Fibroblast of lung (primary cell): Measurements from ENCODE around the gene NCOR1. TPM values are rescaled to one million over a fixed set of nuclear protein-coding genes. Genes with fewer than 3 reads are reported as not detected.

Experiments used
- DNase-seq, 2 donors: peaks; one replicate each; pipeline versions ENCODE4 v3.0.0 to v3.0.0-alpha.2; 2010; ENCODE audit warnings: low read depth in 2 of 2
- H2AFZ ChIP-seq: 2 replicates; pipeline ENCODE4 v1.5.1; 2012; ENCODE audit warnings: low read length, control low read depth, inconsistent platforms
- H3K27ac ChIP-seq: 2 replicates; pipeline ENCODE4 v1.5.1; 2011; ENCODE audit warnings: low read length, control low read depth; ENCODE audit not compliant: insufficient read depth
- H3K27me3 ChIP-seq: 2 replicates; pipeline ENCODE4 v1.5.1; 2011; ENCODE audit warnings: mild to moderate bottlenecking, low read length; ENCODE audit not compliant: control insufficient read depth, insufficient read depth
- H3K36me3 ChIP-seq: 2 replicates; pipeline ENCODE4 v1.5.1; 2011; ENCODE audit warnings: low read length; ENCODE audit not compliant: control insufficient read depth, insufficient read depth
- H3K4me1 ChIP-seq: 2 replicates; pipeline ENCODE4 v1.5.1; 2011; ENCODE audit warnings: low read length; ENCODE audit not compliant: control insufficient read depth, insufficient read depth; ENCODE audit errors: extremely low read depth
- H3K4me2 ChIP-seq: 2 replicates; pipeline ENCODE4 v1.5.1; 2011; ENCODE audit warnings: low read length, control low read depth; ENCODE audit not compliant: insufficient read depth; ENCODE audit errors: extremely low read depth
- H3K4me3 ChIP-seq, 4 experiments: fragments of 200-600 bp in 1 of 4; sonication (generic) in 1 of 4; replicated peaks in 1 of 4; 2 replicates each; pipeline ENCODE4 v1.5.1; 2011 to 2016; ENCODE audit warnings: low read length in 4 of 4, low read depth in 3 of 4, mild to moderate bottlenecking in 3 of 4, control low read depth in 2 of 4, inconsistent platforms in 1 of 4, mixed read lengths in 1 of 4; ENCODE audit not compliant: insufficient read depth in 1 of 4; ENCODE audit errors: control extremely low read depth in 1 of 4
- H3K79me2 ChIP-seq: 2 replicates; pipeline ENCODE4 v1.5.1; 2012; ENCODE audit warnings: mild to moderate bottlenecking, low read length, inconsistent platforms; ENCODE audit not compliant: control insufficient read depth, insufficient read depth
- H3K9ac ChIP-seq: 2 replicates; pipeline ENCODE4 v1.5.1; 2011; ENCODE audit warnings: mild to moderate bottlenecking, low read length, control low read depth; ENCODE audit not compliant: insufficient read depth
- H3K9me3 ChIP-seq: 2 replicates; pipeline ENCODE4 v1.5.1; 2012; ENCODE audit warnings: low read depth, low read length; ENCODE audit not compliant: control insufficient read depth, insufficient read depth
- H4K20me1 ChIP-seq: 2 replicates; pipeline ENCODE4 v1.5.1; 2011; ENCODE audit warnings: low read length; ENCODE audit not compliant: control insufficient read depth, insufficient read depth; ENCODE audit errors: extremely low read depth
- EZH2 ChIP-seq: IDR thresholded peaks from 2 replicates; pipeline ENCODE4 v1.5.1; 2012; ENCODE audit warnings: low read length, control low read depth, mild to moderate bottlenecking; ENCODE audit errors: missing control alignments
- polyA plus RNA-seq, 2 donors: library from polyadenylated mRNA; depleted of rRNA in 1 of 2; stranded (reverse) in 1 of 2; unstranded in 1 of 2; fragments of >200 nt; gene quantifications; 2 replicates each; pipeline ENCODE4 v1.2.1, GENCODE V29; 2011 to 2012; ENCODE audit warnings: missing spikeins in 1 of 2
- total RNA-seq: library from RNA; depleted of rRNA; stranded (reverse); fragments of >200 nt; gene quantifications from 2 replicates; pipeline ENCODE4 v1.2.1, GENCODE V29; 2014
- TF ChIP-seq, protein P1 (sequence below), 2 donors: IDR thresholded peaks in 1 of 2; conservative IDR thresholded peaks in 1 of 2; 1 replicate in 1 of 2; 2 replicates in 1 of 2; pipeline ENCODE4 v1.5.1; 2011 to 2012; ENCODE audit warnings: low read length in 2 of 2, control low read depth in 1 of 2, inconsistent platforms in 1 of 2, low read depth in 1 of 2, mild to moderate bottlenecking in 1 of 2

The NCOR1 gene
- total and polyA plus RNA-seq, 2 donors (not counting 1 experiment from before 2014, with no cell fraction given), result 67.6 to 106 TPM

DNA sequence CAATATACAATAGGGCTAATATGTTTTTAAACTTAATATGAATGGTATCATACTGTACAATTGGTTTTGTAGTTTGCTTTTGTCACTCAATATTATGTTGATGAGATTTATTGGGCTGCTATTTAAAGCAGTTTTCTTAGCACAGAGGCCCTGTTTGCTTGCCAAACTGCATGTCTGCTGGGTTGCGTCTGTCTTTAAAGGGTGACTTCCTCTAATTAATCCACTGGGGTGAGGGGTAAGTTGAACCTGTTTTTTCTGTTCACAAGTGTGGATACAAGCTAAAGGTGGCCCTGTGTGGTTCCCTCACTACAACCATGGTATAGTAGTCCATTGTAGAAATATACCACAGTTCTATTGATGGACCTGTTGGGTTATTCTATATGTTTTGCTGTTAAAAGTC, 196.0 kb downstream of the NCOR1 start:
- H4K20me1 ChIP-seq, result no peaks in the 10 kb centered on the region
- H3K9ac ChIP-seq, result no peak overlapping the region
- H2AFZ ChIP-seq, result no peak overlapping the region
- no peak overlapping the region for H3K4me2 ChIP-seq
- TF ChIP-seq EZH2, result no peak
- TF ChIP-seq, protein P1, sequence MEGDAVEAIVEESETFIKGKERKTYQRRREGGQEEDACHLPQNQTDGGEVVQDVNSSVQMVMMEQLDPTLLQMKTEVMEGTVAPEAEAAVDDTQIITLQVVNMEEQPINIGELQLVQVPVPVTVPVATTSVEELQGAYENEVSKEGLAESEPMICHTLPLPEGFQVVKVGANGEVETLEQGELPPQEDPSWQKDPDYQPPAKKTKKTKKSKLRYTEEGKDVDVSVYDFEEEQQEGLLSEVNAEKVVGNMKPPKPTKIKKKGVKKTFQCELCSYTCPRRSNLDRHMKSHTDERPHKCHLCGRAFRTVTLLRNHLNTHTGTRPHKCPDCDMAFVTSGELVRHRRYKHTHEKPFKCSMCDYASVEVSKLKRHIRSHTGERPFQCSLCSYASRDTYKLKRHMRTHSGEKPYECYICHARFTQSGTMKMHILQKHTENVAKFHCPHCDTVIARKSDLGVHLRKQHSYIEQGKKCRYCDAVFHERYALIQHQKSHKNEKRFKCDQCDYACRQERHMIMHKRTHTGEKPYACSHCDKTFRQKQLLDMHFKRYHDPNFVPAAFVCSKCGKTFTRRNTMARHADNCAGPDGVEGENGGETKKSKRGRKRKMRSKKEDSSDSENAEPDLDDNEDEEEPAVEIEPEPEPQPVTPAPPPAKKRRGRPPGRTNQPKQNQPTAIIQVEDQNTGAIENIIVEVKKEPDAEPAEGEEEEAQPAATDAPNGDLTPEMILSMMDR (conservative IDR thresholded peaks at IDR 0.05 in 1 of 2, IDR thresholded peaks at IDR 0.05 in 1 of 2; ENCODE audit: low read depth in 1 of 2, low read length in 2 of 2), result no peak
- peaks cover 4% of the 10 kb centered on the region for H3K36me3 ChIP-seq
- DNase-seq, result no peak
- no peak overlapping the region for H3K27ac ChIP-seq
- H3K27me3 ChIP-seq, result no peaks in the 10 kb centered on the region
- H3K79me2 ChIP-seq, result peaks cover 7% of the 10 kb centered on the region
- H3K4me3 ChIP-seq, result no peak overlapping the region
- no peaks in the 10 kb centered on the region for H3K4me1 ChIP-seq
- H3K9me3 ChIP-seq, result no peaks in the 10 kb centered on the region

DNA sequence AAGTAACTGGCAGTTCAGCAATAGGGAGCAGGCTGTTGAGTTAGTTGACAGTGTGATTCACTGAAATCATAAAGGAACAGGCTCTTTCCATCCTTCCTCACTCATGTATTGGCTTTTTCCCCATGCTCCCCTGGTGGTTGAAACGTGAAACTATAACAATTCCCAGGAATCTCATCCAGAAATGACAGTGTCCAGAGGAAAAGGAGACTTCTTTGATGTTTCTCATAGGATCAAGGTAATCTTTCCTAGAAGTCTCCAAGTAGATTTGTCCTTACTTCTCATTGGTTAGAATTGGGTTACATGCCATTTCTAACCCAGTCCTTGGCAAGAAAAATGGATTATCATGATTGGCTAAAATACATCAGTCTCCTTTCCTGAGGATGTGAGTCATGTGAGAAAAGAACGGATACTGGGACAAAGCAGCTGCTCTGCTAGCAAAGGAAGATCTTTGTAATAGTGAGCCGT, 201.4 kb downstream of the NCOR1 start:
- H3K27ac ChIP-seq, result peak overlapping the region; percentile 37
- no peaks in the 10 kb centered on the region for H3K27me3 ChIP-seq
- H3K9me3 ChIP-seq, result no peaks in the 10 kb centered on the region
- DNase-seq, result peak; percentile 86 to 93
- peaks cover 7% of the 10 kb centered on the region for H3K4me1 ChIP-seq
- TF ChIP-seq, protein P1 (conservative IDR thresholded peaks at IDR 0.05 in 1 of 2, IDR thresholded peaks at IDR 0.05 in 1 of 2; ENCODE audit: low read depth in 1 of 2, low read length in 2 of 2), result peak; percentile 76 to 80
- no peak for TF ChIP-seq EZH2
- H3K4me2 ChIP-seq, result no peak overlapping the region
- H3K4me3 ChIP-seq, result no peak overlapping the region
- peaks cover 2% of the 10 kb centered on the region for H3K36me3 ChIP-seq
- peaks cover 6% of the 10 kb centered on the region for H3K79me2 ChIP-seq
- no peak overlapping the region for H2AFZ ChIP-seq
- H3K9ac ChIP-seq, result no peak overlapping the region
- no peaks in the 10 kb centered on the region for H4K20me1 ChIP-seq

DNA sequence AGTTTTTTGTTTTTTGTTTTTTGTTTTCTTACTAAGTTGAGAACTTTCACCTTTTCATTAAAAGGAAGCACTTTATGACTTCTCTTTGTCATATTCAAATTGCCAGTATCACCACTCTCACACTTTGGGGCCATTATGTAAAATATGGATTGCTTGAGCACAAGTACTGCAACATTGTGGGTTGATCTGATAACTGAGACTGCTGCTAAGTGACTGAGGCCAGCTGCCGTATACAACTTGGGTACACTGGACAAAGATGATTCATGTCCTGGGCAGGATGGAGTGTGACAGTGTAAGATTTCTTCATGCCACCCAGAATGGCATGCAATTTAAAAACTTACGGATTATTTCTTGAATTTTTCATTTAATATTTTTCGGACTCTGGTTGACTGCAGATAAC, 207.9 kb downstream of the NCOR1 start:
- peaks cover 14% of the 10 kb centered on the region for H3K36me3 ChIP-seq

More for the DNA sequence above, 207.9 kb downstream of the NCOR1 start:
- TF ChIP-seq EZH2, result no peak
- TF ChIP-seq, protein P1 (conservative IDR thresholded peaks at IDR 0.05 in 1 of 2, IDR thresholded peaks at IDR 0.05 in 1 of 2; ENCODE audit: low read depth in 1 of 2, low read length in 2 of 2), result no peak
- Histone ChIP-seq H3K27ac (no peak overlapping the region), H3K4me1 (no peaks in the 10 kb centered on the region), H3K9ac (no peak overlapping the region), H3K9me3 (no peaks in the 10 kb centered on the region), H2AFZ (no peak overlapping the region), H3K27me3 (no peaks in the 10 kb centered on the region), H3K4me2 (no peak overlapping the region), H3K4me3 (no peak overlapping the region), H4K20me1 (no peaks in the 10 kb centered on the region), H3K79me2 (peaks cover 2% of the 10 kb centered on the region)
- no peak for DNase-seq
